Stimulated activated CD4-positive, alpha-beta T cell treated with anti-CD3 and anti-CD28 coated beads, Interleukin-4, amount 100 ng/mL, for 1 hour (primary cell): ENCODE measurements around the gene GFRA1.

Experiments used
- DNase-seq: peaks from one replicate; pipeline ENCODE4 v3.0.0-alpha.2; 2020

The GFRA1 gene

GRCh38 chr10:116017405-116017804 lies 255.6 kb downstream of the GFRA1 start:
- no peak for DNase-seq

- no peak for DNase-seq
These were observed 257.2 kb downstream of the GFRA1 start for GRCh38 chr10:116015583-116016333.

GRCh38 chr10:116014871-116015582 lies 258.0 kb downstream of the GFRA1 start:
- DNase-seq, result no peak

- no peak for DNase-seq
These were observed 258.7 kb downstream of the GFRA1 start for GRCh38 chr10:116014326-116014725.

- DNase-seq, result no peak
These were observed 261.1 kb downstream of the GFRA1 start for GRCh38 chr10:116011929-116012328.

GRCh38 chr10:116007256-116007891 lies 265.6 kb downstream of the GFRA1 start:
- DNase-seq, result no peak
